CD4-positive, alpha-beta T cell treated with Interleukin-17A for 1 hour (primary cell): ENCODE data around the gene TMEM109.

Experiments
- DNase-seq: peaks from one replicate; pipeline ENCODE4 v3.0.0-alpha.2; 2020

Gene TMEM109

GRCh38 chr11:60912223-60912850 is 1.6 kb upstream of the TMEM109 start:
- peak; percentile 62 for DNase-seq

GRCh38 chr11:60912851-60913528 is 968 bp upstream of the TMEM109 start:
- DNase-seq = no peak

GRCh38 chr11:60914633-60915247 is 782 bp downstream of the TMEM109 start:
- peak; percentile 35 for DNase-seq

- peak; percentile 81 for DNase-seq
Observed at GRCh38 chr11:60915248-60915914, 1.4 kb downstream of the TMEM109 start.

GRCh38 chr11:60916669-60917206 is 2.8 kb downstream of the TMEM109 start:
- DNase-seq = no peak

- no peak for DNase-seq
Observed at GRCh38 chr11:60917267-60917666, 3.3 kb downstream of the TMEM109 start.

- no peak for DNase-seq
Observed at GRCh38 chr11:60918251-60918938, 4.4 kb downstream of the TMEM109 start.

GRCh38 chr11:60918939-60919265 is 4.9 kb downstream of the TMEM109 start:
- DNase-seq = no peak

GRCh38 chr11:60919320-60919719 is 5.4 kb downstream of the TMEM109 start:
- DNase-seq = no peak

- no peak for DNase-seq
Observed at GRCh38 chr11:60919956-60920355, 6.0 kb downstream of the TMEM109 start.

- DNase-seq = no peak
Observed at GRCh38 chr11:60921259-60921658, 7.3 kb downstream of the TMEM109 start.

GRCh38 chr11:60921777-60922335 is 7.9 kb downstream of the TMEM109 start:
- DNase-seq = no peak

- no peak for DNase-seq
Observed at GRCh38 chr11:60922906-60923305, 8.9 kb downstream of the TMEM109 start.

- no peak for DNase-seq
Observed at GRCh38 chr11:60923326-60923725, 9.4 kb downstream of the TMEM109 start.

GRCh38 chr11:60923800-60924109 is 9.8 kb downstream of the TMEM109 start:
- DNase-seq = no peak

GRCh38 chr11:60924110-60924905 is 10.3 kb downstream of the TMEM109 start, which contains the start of gene TMEM132A:
Gene TMEM132A, plus strand, starts transcription at chr11:60924460. Its CDS starts 174 bp downstream, at chr11:60924634.
- no peak for DNase-seq

GRCh38 chr11:60924906-60925853 is 11.2 kb downstream of the TMEM109 start:
- no peak for DNase-seq

GRCh38 chr11:60925868-60926267 is 11.9 kb downstream of the TMEM109 start:
- DNase-seq = no peak

- no peak for DNase-seq
Observed at GRCh38 chr11:60926500-60926899, 12.5 kb downstream of the TMEM109 start.

- no peak for DNase-seq
Observed at GRCh38 chr11:60927061-60927592, 13.2 kb downstream of the TMEM109 start.
